A673 (cell line): ENCODE results near the gene MYOF. TPM values are rescaled to one million over a fixed set of nuclear protein-coding genes. Genes with fewer than 3 reads are reported as not detected.

Experiments used
- BruUV-seq: library from RNA; stranded (reverse); fragments of 400-500 nt; replicated peaks from 2 replicates; lab custom pipeline; 2021; lab: Mats Ljungman, UMichigan
- CTCF ChIA-PET: fragments of 300-600 bp; sonication (Branson Sonifier 250); formaldehyde crosslinking; loops from one replicate; lab custom pipeline; 2022; ENCODE audit warnings: antibody characterized with exemption; lab: Charles Lee
- POLR2A ChIA-PET: fragments of 300-600 bp; sonication (Branson Sonifier 250); formaldehyde crosslinking; loops from one replicate; lab custom pipeline; 2022; ENCODE audit warnings: antibody characterized with exemption; ENCODE audit not compliant: low non-redundant PET; lab: Charles Lee
- DNase-seq: peaks from one replicate; pipeline ENCODE4 v3.0.0-alpha.2; 2015; ENCODE audit warnings: low spot score
- H3K27ac ChIP-seq: fragments of 200-600 bp; sonication (generic); 2 replicates; pipeline ENCODE4 v1.5.1; 2016; ENCODE audit warnings: mixed run types, low read depth, mild to moderate bottlenecking, mixed read lengths, antibody characterized with exemption, low read length; ENCODE audit not compliant: poor library complexity, severe bottlenecking
- H3K27me3 ChIP-seq: fragments of 200-600 bp; sonication (generic); replicated peaks from 2 replicates; pipeline ENCODE4 v1.6.1; 2017; ENCODE audit warnings: mixed run types, low read depth, mild to moderate bottlenecking, mixed read lengths, antibody characterized with exemption, low read length; ENCODE audit not compliant: insufficient read depth, poor library complexity
- H3K36me3 ChIP-seq: fragments of 200-600 bp; sonication (generic); 2 replicates; pipeline ENCODE4 v1.6.1; 2016; ENCODE audit warnings: mixed run types, mild to moderate bottlenecking, mixed read lengths, antibody characterized with exemption, low read length; ENCODE audit not compliant: insufficient read depth, poor library complexity, severe bottlenecking
- H3K4me1 ChIP-seq: fragments of 200-600 bp; sonication (generic); 2 replicates; pipeline ENCODE4 v1.6.1; 2017; ENCODE audit warnings: mixed run types, mild to moderate bottlenecking, mixed read lengths, antibody characterized with exemption, low read length; ENCODE audit not compliant: insufficient read depth, poor library complexity, severe bottlenecking
- H3K4me3 ChIP-seq: fragments of 200-600 bp; sonication (generic); 2 replicates; pipeline ENCODE4 v1.5.1; 2016; ENCODE audit warnings: low read depth, mixed run types, mild to moderate bottlenecking, mixed read lengths, low read length; ENCODE audit not compliant: poor library complexity, severe bottlenecking
- H3K9me3 ChIP-seq: fragments of 200-600 bp; sonication (generic); 2 replicates; pipeline ENCODE4 v1.6.1; 2016; ENCODE audit warnings: mixed run types, low read depth, mild to moderate bottlenecking, mixed read lengths, antibody characterized with exemption, low read length; ENCODE audit not compliant: poor library complexity, severe bottlenecking
- CTCF ChIP-seq: fragments of 300-800, 200-600 bp; sonication (generic); conservative IDR thresholded peaks from 2 replicates; pipeline ENCODE4 v1.5.1; 2017; ENCODE audit warnings: low read depth, mild to moderate bottlenecking, antibody characterized with exemption, low read length, moderate library complexity, mixed read lengths
- EZH2 ChIP-seq: fragments of 200-600 bp; sonication (generic); IDR thresholded peaks from 2 replicates; pipeline ENCODE4 v1.6.1; 2017; ENCODE audit warnings: borderline replicate concordance, low read depth, mild to moderate bottlenecking, mixed read lengths, antibody characterized with exemption, low read length; ENCODE audit not compliant: poor library complexity, severe bottlenecking
- intact Hi-C: fragments of 100-400 bp; cut with micrococcal nuclease; formaldehyde crosslinking; loops from one replicate; pipeline ENCODE4 v1.10.0; 2022; ENCODE audit not compliant: unreplicated experiment
- total RNA-seq: library from RNA; stranded (reverse); gene quantifications from 2 replicates; pipeline ENCODE4 v1.2.3, GENCODE V29; 2021

The MYOF gene
- total RNA-seq, 1 experiment from 2014 or later, result 24.2 TPM

GRCh38 chr10:93267521-93267920, 214.6 kb downstream of the MYOF start:
- no peak for DNase-seq
- Histone ChIP-seq H3K9me3 (no peaks in the 10 kb centered on the region), H3K4me1 (no peaks in the 10 kb centered on the region), H3K36me3 (no peaks in the 10 kb centered on the region), H3K4me3 (no peak overlapping the region), H3K27ac (no peak overlapping the region), H3K27me3 (no peaks in the 10 kb centered on the region)
- ChIA-PET CTCF (no interaction called here), POLR2A (no interaction called here)
- intact Hi-C loops, result no loop called here
- TF ChIP-seq EZH2, result no peak
- no peak for TF ChIP-seq CTCF
- no TSS peak for BruUV-seq

- H3K4me3 ChIP-seq, result no peak overlapping the region
- no peaks in the 10 kb centered on the region for H3K9me3 ChIP-seq
- POLR2A ChIA-PET, result no interaction called here
- no TSS peak for BruUV-seq
- TF ChIP-seq EZH2, result no peak
- TF ChIP-seq CTCF, result no peak
- no peak overlapping the region for H3K27ac ChIP-seq
- intact Hi-C loops, result no loop called here
- no peaks in the 10 kb centered on the region for H3K27me3 ChIP-seq
- H3K4me1 ChIP-seq, result no peaks in the 10 kb centered on the region
- CTCF ChIA-PET, result no interaction called here
- no peaks in the 10 kb centered on the region for H3K36me3 ChIP-seq
- DNase-seq, result no peak
Observed at GRCh38 chr10:93266858-93267257, 215.3 kb downstream of the MYOF start.

GRCh38 chr10:93261961-93262610, 220.0 kb downstream of the MYOF start:
- TF ChIP-seq CTCF (no peak), EZH2 (no peak)
- H3K36me3 ChIP-seq, result no peaks in the 10 kb centered on the region
- intact Hi-C loops, result no loop called here
- no TSS peak for BruUV-seq
- ChIA-PET POLR2A (no interaction called here), CTCF (no interaction called here)
- no peaks in the 10 kb centered on the region for H3K4me1 ChIP-seq
- no peaks in the 10 kb centered on the region for H3K27me3 ChIP-seq
- no peaks in the 10 kb centered on the region for H3K9me3 ChIP-seq
- no peak overlapping the region for H3K27ac ChIP-seq
- DNase-seq, result no peak
- H3K4me3 ChIP-seq, result no peak overlapping the region
